SU-DHL-6 (cell line): Measurements from ENCODE around the gene RBM44.

ENCODE experiments used
- H2AFZ ChIP-seq: fragments of 200-600 bp; sonication (generic); 2 replicates; pipeline ENCODE4 v1.6.1; 2014; ENCODE audit warnings: low read depth, mild to moderate bottlenecking, moderate library complexity, mixed read lengths, antibody characterized with exemption, low read length; ENCODE audit not compliant: severe bottlenecking
- H3F3A ChIP-seq: fragments of 200-600 bp; shearing (Covaris generic); 2 replicates; pipeline ENCODE4 v1.6.0; 2016; ENCODE audit warnings: antibody characterized with exemption, mild to moderate bottlenecking; ENCODE audit not compliant: insufficient read depth
- H3K27ac ChIP-seq: fragments of 200-600 bp; sonication (generic); 2 replicates; pipeline ENCODE4 v1.5.1; 2016; ENCODE audit warnings: low read depth, mild to moderate bottlenecking, low read length, moderate library complexity, mixed read lengths
- H3K27me3 ChIP-seq: fragments of 200-600 bp; sonication (generic), shearing (Covaris generic); 2 replicates; pipeline ENCODE4 v1.6.0; 2014; ENCODE audit warnings: mild to moderate bottlenecking, low read length
- H3K36me3 ChIP-seq: fragments of 200-600 bp; sonication (generic); 2 replicates; pipeline ENCODE4 v1.6.1; 2014; ENCODE audit warnings: mild to moderate bottlenecking, low read length, mixed read lengths
- H3K4me2 ChIP-seq: fragments of 300-600, 200-600 bp; shearing (Covaris generic), sonication (generic); 2 replicates; pipeline ENCODE4 v1.6.0; 2014; ENCODE audit warnings: low read length, low read depth, mild to moderate bottlenecking; ENCODE audit not compliant: poor library complexity, severe bottlenecking
- H3K4me3 ChIP-seq: fragments of 200-600 bp; sonication (generic); 2 replicates; pipeline ENCODE4 v1.5.1; 2014; ENCODE audit warnings: antibody characterized with exemption, low read length, mild to moderate bottlenecking, mixed read lengths; ENCODE audit not compliant: insufficient read depth, poor library complexity, severe bottlenecking
- H3K79me2 ChIP-seq: fragments of 200-600 bp; sonication (generic); 2 replicates; pipeline ENCODE4 v1.6.1; 2014; ENCODE audit warnings: mild to moderate bottlenecking, low read length, moderate library complexity; ENCODE audit not compliant: insufficient read depth
- H3K9ac ChIP-seq: fragments of 200-600 bp; sonication (generic); 2 replicates; pipeline ENCODE4 v1.7.0; 2014; ENCODE audit warnings: mild to moderate bottlenecking, low read length
- H3K9me2 ChIP-seq: fragments of 200-600 bp; sonication (generic); replicated peaks from 2 replicates; pipeline ENCODE4 v1.6.1; 2014; ENCODE audit warnings: low read length; ENCODE audit not compliant: insufficient read depth
- H3K9me3 ChIP-seq: fragments of 200-600 bp; sonication (generic); 2 replicates; pipeline ENCODE4 v1.6.1; 2014; ENCODE audit warnings: low read length, mixed read lengths; ENCODE audit not compliant: insufficient read depth
- H4K20me1 ChIP-seq: fragments of 200-600 bp; sonication (generic); 2 replicates; pipeline ENCODE4 v1.6.1; 2014; ENCODE audit warnings: low read depth, mild to moderate bottlenecking, antibody characterized with exemption, low read length, moderate library complexity, mixed read lengths
- CTCF ChIP-seq: fragments of 200-600 bp; sonication (generic); IDR thresholded peaks from one replicate; pipeline ENCODE4 v1.5.1; 2017; ENCODE audit warnings: antibody characterized with exemption, mild to moderate bottlenecking, low read length, moderate library complexity; ENCODE audit not compliant: insufficient read depth, poor library complexity, severe bottlenecking
- EZH2phosphoT487 ChIP-seq: fragments of 200-600 bp; sonication (generic), shearing (Covaris generic); conservative IDR thresholded peaks from 2 replicates; pipeline ENCODE4 v1.6.1; 2018; ENCODE audit warnings: mild to moderate bottlenecking, antibody characterized with exemption, low read length, moderate library complexity, mixed read lengths

RBM44 gene

GRCh38 chr2:237879058-237879430 lies 80.5 kb downstream of the RBM44 start:
- Histone ChIP-seq H3K27ac (no peak overlapping the region), H3K36me3 (no peaks in the 10 kb centered on the region), H3K4me2 (no peak overlapping the region), H3K9me2 (no peaks in the 10 kb centered on the region), H2AFZ (no peak overlapping the region), H3K9ac (no peak overlapping the region), H3F3A (no peaks in the 10 kb centered on the region), H3K27me3 (no peaks in the 10 kb centered on the region), H3K79me2 (no peaks in the 10 kb centered on the region), H3K4me3 (no peak overlapping the region), H4K20me1 (no peaks in the 10 kb centered on the region), H3K9me3 (no peaks in the 10 kb centered on the region)
- TF ChIP-seq EZH2phosphoT487 = no peak

GRCh38 chr2:237879991-237880560 lies 81.5 kb downstream of the RBM44 start:
- H3K36me3 ChIP-seq = no peaks in the 10 kb centered on the region
- H3K79me2 ChIP-seq = no peaks in the 10 kb centered on the region
- H2AFZ ChIP-seq = no peak overlapping the region
- H3K4me2 ChIP-seq = no peak overlapping the region
- TF ChIP-seq CTCF = no peak
- TF ChIP-seq EZH2phosphoT487 = no peak
- H3K9me3 ChIP-seq = no peaks in the 10 kb centered on the region
- H3K9me2 ChIP-seq = no peaks in the 10 kb centered on the region
- no peak overlapping the region for H3K27ac ChIP-seq
- no peak overlapping the region for H3K4me3 ChIP-seq
- no peaks in the 10 kb centered on the region for H3K27me3 ChIP-seq
- H3F3A ChIP-seq = no peaks in the 10 kb centered on the region
- no peaks in the 10 kb centered on the region for H4K20me1 ChIP-seq
- no peak overlapping the region for H3K9ac ChIP-seq

- no peak overlapping the region for H3K4me2 ChIP-seq
- TF ChIP-seq CTCF (no peak), EZH2phosphoT487 (no peak)
- no peaks in the 10 kb centered on the region for H3K9me3 ChIP-seq
- H3K9ac ChIP-seq = no peak overlapping the region
- no peaks in the 10 kb centered on the region for H4K20me1 ChIP-seq
- H3K36me3 ChIP-seq = no peaks in the 10 kb centered on the region
- H3K27me3 ChIP-seq = no peaks in the 10 kb centered on the region
- no peak overlapping the region for H2AFZ ChIP-seq
- no peaks in the 10 kb centered on the region for H3K9me2 ChIP-seq
- no peak overlapping the region for H3K27ac ChIP-seq
- H3K79me2 ChIP-seq = no peaks in the 10 kb centered on the region
- H3F3A ChIP-seq = no peaks in the 10 kb centered on the region
- no peak overlapping the region for H3K4me3 ChIP-seq
Measured at GRCh38 chr2:237882510-237883481, 84.2 kb downstream of the RBM44 start.
